Measurements from ENCODE around the gene CFAP74. TPM values are rescaled to one million over a fixed set of nuclear protein-coding genes. Genes with fewer than 3 reads are reported as not detected.

The CFAP74 gene
- polyA plus RNA-seq, 2 of the 4 experiments (the other 2 are of a cell fraction) = 0.03 to 0.04 TPM

DNA sequence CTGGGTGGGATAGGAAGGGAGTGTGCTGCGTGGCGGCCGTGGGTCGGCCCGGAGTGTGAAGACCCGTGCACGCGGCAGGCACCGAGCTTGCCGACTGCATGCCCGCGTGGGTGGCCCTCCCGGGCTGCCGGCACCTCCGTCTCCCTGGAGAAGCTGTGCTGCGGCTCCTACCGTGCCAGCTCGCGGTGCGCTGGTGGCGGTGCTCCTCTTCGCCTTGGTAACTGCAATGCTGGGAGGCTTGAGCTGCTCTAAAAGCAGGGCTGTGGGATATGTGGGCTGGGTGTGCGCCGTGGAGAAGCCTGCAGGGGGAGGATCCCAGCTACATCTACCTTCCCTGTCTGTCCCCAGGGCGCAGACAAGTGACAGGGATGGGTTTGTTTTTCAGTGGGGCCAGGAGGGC, 18.0 kb upstream of the CFAP74 start:
- TF ChIP-seq SREBF2 (IDR thresholded peaks at IDR 0.05) (no peak), HDAC2 (IDR thresholded peaks at IDR 0.05) (no peak), USF2 (IDR thresholded peaks at IDR 0.05) (no peak), FOXS1 (CRISPR knock-in tag; IDR thresholded peaks at IDR 0.05) (no peak), POLR2A (IDR thresholded peaks at IDR 0.05; ENCODE audit: low read length) (no peak), RNF2 (IDR thresholded peaks at IDR 0.05; ENCODE audit: borderline replicate concordance, low read depth) (no peak), CHD4 (IDR thresholded peaks at IDR 0.05; ENCODE audit: borderline replicate concordance) (no peak), FOSB (CRISPR knock-in tag; IDR thresholded peaks at IDR 0.05) (no peak), ZFP36 (IDR thresholded peaks at IDR 0.05; ENCODE audit: borderline replicate concordance, partially characterized antibody) (no peak), TP53 (CRISPR knock-in tag; IDR thresholded peaks at IDR 0.05) (no peak), EP300 (IDR thresholded peaks at IDR 0.05) (no peak), FOSL2 (IDR thresholded peaks at IDR 0.05) (no peak), FOSL2 (CRISPR knock-in tag; IDR thresholded peaks at IDR 0.05) (no peak), EHF (CRISPR knock-in tag; IDR thresholded peaks at IDR 0.05) (no peak), CEBPB (IDR thresholded peaks at IDR 0.05) (no peak)
- Histone ChIP-seq H3K9me3 (no peaks in the 10 kb centered on the region), H3K4me3 (no peak overlapping the region), H3K27ac (no peak overlapping the region), H3K4me1 (no peaks in the 10 kb centered on the region), H3K4me2 (no peak overlapping the region)
- CTCF ChIA-PET = interaction anchor here (1.1 to 3.1 kb wide), 3 partner anchors 13 to 153 kb away, joined by 3 to 20 read pairs (median 3); no protein-coding TSS in a partner anchor
- POLR2A ChIA-PET = no interaction called here
- no peak; a peak in 1 of 6 replicates for ATAC-seq
- 34% methylated on average over 4 of the region's 25 CpGs for WGBS (ENCODE audit: missing lambda C conversion rate)
- DNase-seq (ENCODE audit: low read depth in 1 of 2, low spot score in 1 of 2) = no peak
- no peak for FAIRE-seq

GRCh38 chr1:2020310-2020655, 16.7 kb upstream of the CFAP74 start:
- WGBS (ENCODE audit: missing lambda C conversion rate) = no CpG with 5 or more reads among the region's 11 CpGs
- H3K4me3 ChIP-seq = no peak overlapping the region
- H3K27ac ChIP-seq = no peak overlapping the region
- H3K4me2 ChIP-seq = no peak overlapping the region
- FAIRE-seq = no peak
- ChIA-PET CTCF (interaction anchor here (3.1 kb wide), 1 partner anchor 25 kb away, joined by 20 read pairs; no protein-coding TSS in a partner anchor), POLR2A (no interaction called here)
- H3K4me1 ChIP-seq = 0 out of 3 replicates have a peak, but pooled peaks cover under 1% of the 10 kb centered on the region
- TF ChIP-seq, protein P1, sequence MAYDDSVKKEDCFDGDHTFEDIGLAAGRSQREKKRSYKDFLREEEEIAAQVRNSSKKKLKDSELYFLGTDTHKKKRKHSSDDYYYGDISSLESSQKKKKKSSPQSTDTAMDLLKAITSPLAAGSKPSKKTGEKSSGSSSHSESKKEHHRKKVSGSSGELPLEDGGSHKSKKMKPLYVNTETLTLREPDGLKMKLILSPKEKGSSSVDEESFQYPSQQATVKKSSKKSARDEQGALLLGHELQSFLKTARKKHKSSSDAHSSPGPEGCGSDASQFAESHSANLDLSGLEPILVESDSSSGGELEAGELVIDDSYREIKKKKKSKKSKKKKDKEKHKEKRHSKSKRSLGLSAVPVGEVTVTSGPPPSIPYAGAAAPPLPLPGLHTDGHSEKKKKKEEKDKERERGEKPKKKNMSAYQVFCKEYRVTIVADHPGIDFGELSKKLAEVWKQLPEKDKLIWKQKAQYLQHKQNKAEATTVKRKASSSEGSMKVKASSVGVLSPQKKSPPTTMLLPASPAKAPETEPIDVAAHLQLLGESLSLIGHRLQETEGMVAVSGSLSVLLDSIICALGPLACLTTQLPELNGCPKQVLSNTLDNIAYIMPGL (CRISPR knock-in tag; IDR thresholded peaks at IDR 0.05; ENCODE audit: borderline replicate concordance) = no peak
- TF ChIP-seq MAFK (IDR thresholded peaks at IDR 0.05; ENCODE audit: partially characterized antibody) = no peak
- TF ChIP-seq RNF2 (IDR thresholded peaks at IDR 0.05; ENCODE audit: borderline replicate concordance, low read depth) = no peak
- TF ChIP-seq NR3C1 (IDR thresholded peaks at IDR 0.05) = no peak
- TF ChIP-seq MAX (IDR thresholded peaks at IDR 0.05) = no peak
- TF ChIP-seq TP53 (CRISPR knock-in tag; IDR thresholded peaks at IDR 0.05) = no peak
- TF ChIP-seq EHF (CRISPR knock-in tag; IDR thresholded peaks at IDR 0.05) = no peak
- no peak for TF ChIP-seq ZSCAN20 (CRISPR knock-in tag; IDR thresholded peaks at IDR 0.05)
- no peak for TF ChIP-seq RFX5 (IDR thresholded peaks at IDR 0.05)
- TF ChIP-seq ATOH8 (CRISPR knock-in tag; IDR thresholded peaks at IDR 0.05; ENCODE audit: low read depth) = no peak
- TF ChIP-seq FOXS1 (CRISPR knock-in tag; IDR thresholded peaks at IDR 0.05) = no peak
- no peak for TF ChIP-seq FOSB (CRISPR knock-in tag; IDR thresholded peaks at IDR 0.05)
- no peak for ATAC-seq
- no peaks in the 10 kb centered on the region for H3K9me3 ChIP-seq
- DNase-seq (ENCODE audit: low read depth in 1 of 2, low spot score in 1 of 2) = no peak
